GM19025 (cell line): Measurements from ENCODE around the gene SPATS2.

Experiments used
- ATAC-seq: cut with Tn5 transposase; IDR thresholded peaks from one replicate; pipeline ENCODE4 v1.9.1; 2021; ENCODE audit warnings: mild to moderate bottlenecking, low read depth, moderate library complexity; ENCODE audit not compliant: unreplicated experiment

Gene SPATS2

GRCh38 chr12:49538510-49539403 is 171.5 kb downstream of the SPATS2 start, which contains the start of gene KCNH3:
Gene KCNH3, plus strand, starts transcription at chr12:49539030. Its CDS starts 387 bp downstream, at chr12:49539417.
- ATAC-seq, result peak; percentile 58

GRCh38 chr12:49539406-49540228 is 172.4 kb downstream of the SPATS2 start:
- no peak for ATAC-seq

- no peak for ATAC-seq
Measured at GRCh38 chr12:49540229-49541139, 173.2 kb downstream of the SPATS2 start.

DNA sequence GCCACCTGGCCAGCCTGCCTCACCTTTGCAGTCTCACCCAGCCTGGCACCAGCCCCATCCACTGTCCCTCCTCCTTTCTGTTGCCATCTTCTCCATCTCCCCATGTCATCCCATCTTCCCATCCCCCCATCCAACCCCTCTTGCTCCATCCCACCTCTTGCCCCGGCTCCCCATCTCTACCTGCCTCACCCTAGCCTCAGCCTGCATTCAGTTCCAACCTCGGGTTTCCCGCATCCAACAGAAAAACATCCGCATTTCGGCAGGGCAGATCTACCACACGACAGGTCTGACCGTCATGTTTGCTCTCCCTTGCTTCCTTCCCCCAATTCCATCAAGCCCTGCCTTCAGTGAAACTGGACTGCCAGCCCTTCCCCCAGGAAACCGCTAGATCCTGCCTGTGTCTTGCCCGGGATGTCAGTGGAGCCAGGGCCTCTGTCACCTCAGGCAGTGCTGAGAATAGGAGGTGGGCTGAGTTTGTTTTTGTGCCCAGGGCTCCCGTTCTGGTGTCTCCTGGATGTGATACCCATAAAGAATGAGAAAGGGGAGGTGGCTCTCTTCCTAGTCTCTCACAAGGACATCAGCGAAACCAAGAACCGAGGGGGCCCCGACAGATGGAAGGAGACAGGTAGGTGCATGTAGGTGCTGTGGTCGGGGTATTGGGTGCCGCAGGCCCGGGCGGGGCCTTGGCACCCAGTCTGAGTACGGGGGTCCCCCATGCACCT is 174.0 kb downstream of the SPATS2 start:
- no peak for ATAC-seq

DNA sequence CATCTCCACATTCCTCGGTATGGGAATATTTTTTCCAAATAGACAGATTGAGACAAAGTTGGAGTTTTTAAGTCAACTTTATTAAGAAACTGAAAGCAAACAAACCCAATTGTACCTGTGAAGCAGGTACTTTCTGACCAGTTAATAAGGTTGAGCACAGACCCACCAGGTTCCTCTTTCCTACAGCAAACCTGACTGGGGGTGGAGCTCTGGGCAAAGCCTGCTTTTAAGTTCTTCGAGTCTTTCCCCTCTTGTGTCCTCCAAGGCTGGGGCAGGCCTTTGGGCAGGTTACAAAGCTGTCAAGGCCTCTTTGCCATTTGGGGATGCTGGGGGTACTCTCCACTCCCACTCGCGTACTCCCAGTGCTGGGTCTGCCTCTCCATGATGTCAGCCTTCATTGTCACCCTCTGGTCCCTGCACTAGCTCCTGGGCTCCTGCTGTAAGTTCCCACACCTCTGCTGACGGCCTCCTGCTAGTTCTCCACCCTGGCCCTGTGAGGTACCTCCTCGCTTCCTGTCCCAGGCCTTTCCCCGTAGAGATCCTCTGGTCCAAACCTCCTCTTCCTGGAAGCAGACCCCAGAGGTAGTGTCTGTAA is 174.7 kb downstream of the SPATS2 start:
- no peak for ATAC-seq

DNA sequence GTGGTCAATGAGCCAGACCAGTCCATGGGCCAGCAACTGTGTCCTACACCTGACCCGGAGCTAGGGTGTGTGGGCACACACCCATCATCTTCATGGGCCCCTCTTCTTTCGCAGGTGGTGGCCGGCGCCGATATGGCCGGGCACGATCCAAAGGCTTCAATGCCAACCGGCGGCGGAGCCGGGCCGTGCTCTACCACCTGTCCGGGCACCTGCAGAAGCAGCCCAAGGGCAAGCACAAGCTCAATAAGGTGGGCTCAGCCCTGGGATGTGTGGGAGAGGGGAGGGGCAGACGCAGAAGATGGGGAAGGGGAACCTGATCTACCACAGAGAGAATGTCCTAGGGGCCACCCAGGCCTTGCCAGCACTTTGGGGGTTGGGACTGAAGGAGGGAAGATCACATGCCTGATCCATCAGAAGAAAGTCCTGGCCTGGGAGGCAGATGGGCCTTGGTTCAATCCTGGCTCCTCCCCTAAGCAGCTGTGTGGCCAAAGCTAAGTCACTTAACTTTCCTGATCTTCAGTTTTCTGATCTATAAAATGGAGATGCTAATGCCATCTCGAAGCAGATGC is 175.4 kb downstream of the SPATS2 start:
- ATAC-seq, result no peak

DNA sequence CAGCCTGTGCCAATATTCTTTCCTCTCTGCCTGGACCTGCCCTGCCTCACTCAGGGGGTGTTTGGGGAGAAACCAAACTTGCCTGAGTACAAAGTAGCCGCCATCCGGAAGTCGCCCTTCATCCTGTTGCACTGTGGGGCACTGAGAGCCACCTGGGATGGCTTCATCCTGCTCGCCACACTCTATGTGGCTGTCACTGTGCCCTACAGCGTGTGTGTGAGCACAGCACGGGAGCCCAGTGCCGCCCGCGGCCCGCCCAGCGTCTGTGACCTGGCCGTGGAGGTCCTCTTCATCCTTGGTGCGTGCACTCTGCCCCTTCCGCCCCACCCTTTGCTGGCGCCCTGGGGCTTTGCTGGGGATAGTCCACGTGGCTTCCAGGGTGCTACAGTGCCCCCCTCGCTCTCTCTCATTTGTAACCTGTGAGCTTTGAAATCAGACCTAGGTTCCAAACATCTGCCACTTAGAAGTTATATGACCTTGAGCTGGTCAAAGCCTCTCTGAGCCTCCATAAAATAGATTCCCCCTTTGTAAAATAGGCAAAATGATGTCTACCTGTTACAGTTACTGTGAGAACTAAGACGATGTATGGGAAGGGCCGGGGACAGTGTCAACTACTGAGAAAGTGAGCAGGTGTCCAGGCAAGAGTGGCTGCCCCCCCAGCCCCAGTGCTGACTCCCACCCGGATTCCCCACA is 176.1 kb downstream of the SPATS2 start:
- no peak for ATAC-seq

GRCh38 chr12:49543914-49544815 is 176.9 kb downstream of the SPATS2 start:
- ATAC-seq, result no peak

- no peak for ATAC-seq
Measured at GRCh38 chr12:49545815-49546214, 178.6 kb downstream of the SPATS2 start.

DNA sequence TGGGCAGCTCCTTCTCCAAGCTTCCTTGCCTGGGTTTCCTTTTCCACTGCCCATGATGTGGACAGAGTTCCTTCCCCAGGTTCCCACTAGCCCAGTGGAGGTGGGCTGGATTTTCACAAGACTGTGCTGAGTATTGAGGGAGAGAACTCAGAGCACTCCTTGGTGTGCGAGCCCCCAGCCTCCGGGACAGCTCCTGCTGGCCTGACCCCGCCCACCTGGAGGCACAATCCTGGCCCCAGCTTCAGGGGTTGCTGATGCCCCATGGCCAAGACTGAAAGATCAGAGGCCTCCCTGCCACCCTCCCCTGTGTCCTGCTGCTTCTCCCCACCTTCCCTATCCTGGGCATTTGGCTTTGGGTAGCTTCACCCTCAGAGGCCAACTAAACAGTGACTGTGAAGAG is 179.2 kb downstream of the SPATS2 start:
- ATAC-seq, result no peak

GRCh38 chr12:49547090-49547690 is 179.9 kb downstream of the SPATS2 start:
- no peak for ATAC-seq

DNA sequence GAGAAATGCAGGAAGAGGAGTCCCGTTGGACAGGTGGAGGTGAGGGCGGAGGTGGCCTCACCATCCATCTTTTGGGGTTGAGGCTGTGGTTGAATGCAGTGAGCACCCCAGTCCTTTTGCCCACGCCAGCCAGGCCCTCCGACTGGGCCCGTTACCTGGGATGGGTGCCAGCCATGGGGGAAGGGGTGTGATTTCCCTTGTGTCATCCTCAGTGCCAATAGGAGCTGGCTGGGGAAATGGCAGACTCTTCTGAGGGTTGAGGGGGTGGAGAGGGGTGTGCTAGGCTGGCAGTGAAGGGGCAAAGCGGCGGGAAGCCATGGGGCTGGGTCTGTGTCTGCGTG is 181.2 kb downstream of the SPATS2 start:
- no peak for ATAC-seq

GRCh38 chr12:49548822-49549648 is 181.8 kb downstream of the SPATS2 start:
- no peak for ATAC-seq

GRCh38 chr12:49549735-49550692 is 182.8 kb downstream of the SPATS2 start:
- no peak for ATAC-seq

- ATAC-seq, result no peak
Measured at GRCh38 chr12:49550693-49551252, 183.5 kb downstream of the SPATS2 start.
